Raji (cell line): ENCODE results near the gene ALKBH3.

ENCODE experiments used
- POLR2A ChIP-seq: IDR thresholded peaks from 2 replicates; pipeline ENCODE4 v1.6.1; 2011; ENCODE audit warnings: low read depth, low read length, control low read depth; ENCODE audit not compliant: insufficient read depth

The ALKBH3 gene

DNA sequence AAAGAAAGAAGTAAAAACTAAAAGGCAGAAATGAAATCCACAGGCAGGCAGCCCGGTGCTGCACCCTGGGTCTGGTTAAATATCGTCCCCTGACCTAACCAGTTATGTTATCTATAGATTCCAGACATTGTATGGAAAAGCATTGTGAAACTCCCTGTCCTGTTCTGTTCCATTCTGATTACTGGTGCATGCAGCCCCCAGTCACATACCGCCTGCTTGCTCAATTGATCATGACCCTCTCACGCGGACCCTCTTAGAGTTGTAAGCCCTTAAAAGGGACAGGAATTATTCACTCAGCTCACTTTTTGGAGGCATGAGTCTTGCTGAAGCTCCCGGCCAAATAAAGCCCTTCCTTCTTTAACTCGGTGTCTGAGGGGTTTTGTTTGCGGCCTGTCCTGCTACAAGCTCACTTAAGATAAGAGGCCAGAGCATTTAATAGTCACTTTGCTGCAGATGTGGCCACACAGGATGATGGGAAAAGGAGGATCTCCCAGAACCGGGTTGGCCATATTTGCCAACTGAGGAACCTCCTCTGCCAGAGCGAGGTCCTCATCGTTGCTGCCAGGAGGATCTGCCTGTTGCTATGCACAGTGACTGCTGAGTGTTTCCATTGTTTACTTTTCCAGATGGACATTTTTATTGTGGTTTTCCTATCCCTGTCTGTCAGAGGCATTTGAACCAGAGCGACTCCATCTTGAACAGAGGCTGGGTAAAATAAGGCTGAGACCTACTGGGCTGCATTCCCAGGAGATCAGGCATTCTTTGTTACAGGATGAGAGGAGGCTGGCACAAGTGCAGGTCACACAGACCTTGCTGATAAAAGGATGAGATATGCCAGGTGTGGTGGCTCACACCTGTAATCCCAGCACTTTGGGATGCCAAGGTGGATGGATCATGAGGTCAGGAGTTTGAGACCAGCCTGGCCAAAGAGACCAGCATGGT is 72.0 kb downstream of the ALKBH3 start:
- no peak for TF ChIP-seq POLR2A

DNA sequence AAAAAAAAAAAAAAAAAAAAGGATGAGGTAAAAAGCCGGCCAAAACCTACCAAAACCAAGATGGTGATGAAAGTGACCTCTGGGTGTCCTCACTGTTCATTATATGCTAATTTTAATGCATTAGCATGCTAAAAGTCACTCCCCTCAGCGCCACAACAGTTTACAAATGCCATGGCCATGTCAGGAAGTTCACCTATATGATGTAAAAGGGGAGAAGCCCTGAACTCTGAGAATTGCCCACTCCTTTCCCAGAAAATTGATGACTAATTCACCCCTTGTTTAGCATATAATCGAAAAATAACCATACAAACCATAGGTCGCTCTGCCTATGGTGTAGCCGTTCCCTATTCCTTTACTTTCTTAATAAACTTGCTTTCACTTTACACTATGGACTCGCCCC is 72.9 kb downstream of the ALKBH3 start:
- no peak for TF ChIP-seq POLR2A

DNA sequence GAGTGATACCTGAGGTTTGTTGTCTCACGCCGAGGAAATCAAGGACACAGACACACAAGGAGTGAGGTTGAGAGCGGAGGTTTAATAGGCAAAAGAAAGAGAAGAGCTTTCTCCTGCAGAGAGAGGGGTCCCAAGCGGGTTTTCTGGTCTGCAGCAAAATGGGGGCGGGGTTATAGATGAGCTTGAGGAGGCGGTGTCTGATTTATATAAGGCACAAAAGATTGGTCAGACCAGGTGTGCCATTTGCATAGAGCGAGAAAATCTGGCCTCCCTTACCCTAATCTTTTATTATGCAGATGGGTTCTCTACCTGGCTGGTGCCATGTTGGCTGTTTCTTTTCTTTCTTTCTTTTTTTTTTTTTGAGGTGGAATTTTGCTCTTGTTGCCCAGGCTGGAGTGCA is 73.6 kb downstream of the ALKBH3 start:
- no peak for TF ChIP-seq POLR2A

DNA sequence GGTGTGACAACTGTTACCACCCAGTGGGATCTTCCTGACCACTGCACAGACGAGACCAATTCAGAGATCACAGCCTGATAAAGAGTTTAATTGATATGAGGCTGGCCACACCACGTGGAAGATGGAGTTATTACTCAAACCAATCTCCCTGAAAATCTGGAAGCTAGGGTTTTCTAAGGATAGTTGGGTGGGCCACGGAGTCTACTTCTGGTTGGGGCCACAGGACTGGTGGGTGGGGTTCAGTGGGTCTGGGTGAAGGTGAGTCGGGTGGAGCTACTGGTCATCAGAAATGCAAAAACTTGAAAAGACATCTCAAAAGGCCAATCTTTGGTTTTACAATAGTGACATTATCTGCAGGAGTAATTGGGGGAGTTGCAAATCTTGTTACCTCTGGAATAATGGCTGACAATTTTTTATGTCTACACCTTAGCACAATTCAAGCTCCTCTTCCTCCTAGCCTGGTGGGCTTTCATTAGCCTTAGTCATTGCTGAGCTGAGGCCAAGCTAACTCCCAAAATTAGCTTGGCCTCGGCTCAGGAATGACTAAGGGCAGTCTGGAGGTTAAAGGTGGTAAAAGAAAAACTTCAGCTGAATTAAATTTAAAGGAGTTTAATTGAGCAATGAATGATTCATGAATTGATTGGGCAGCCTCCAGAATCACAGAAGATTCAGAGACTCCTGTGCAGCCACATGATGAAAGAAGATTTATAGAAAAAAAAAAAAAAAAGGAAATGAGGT is 74.9 kb downstream of the ALKBH3 start:
- no peak for TF ChIP-seq POLR2A

DNA sequence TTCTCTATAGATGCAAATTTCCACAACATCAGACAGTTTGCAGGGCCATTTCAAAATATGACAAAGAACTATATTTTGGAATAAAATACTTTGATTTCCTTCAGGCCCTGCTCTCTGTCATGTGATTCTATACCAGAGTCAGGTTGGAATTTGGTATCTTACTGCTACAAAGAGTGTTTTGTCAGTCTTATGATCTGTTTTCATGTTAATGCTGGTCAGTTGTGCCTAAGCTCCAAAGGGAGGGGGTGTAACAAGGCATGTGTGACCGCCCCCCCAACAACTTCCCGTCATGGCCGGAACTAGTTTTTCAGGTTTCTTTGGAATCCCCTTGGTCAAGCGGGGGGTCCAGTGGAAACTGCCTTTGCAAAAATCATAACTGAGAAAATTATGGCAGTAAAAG is 76.9 kb downstream of the ALKBH3 start:
- TF ChIP-seq POLR2A = no peak

DNA sequence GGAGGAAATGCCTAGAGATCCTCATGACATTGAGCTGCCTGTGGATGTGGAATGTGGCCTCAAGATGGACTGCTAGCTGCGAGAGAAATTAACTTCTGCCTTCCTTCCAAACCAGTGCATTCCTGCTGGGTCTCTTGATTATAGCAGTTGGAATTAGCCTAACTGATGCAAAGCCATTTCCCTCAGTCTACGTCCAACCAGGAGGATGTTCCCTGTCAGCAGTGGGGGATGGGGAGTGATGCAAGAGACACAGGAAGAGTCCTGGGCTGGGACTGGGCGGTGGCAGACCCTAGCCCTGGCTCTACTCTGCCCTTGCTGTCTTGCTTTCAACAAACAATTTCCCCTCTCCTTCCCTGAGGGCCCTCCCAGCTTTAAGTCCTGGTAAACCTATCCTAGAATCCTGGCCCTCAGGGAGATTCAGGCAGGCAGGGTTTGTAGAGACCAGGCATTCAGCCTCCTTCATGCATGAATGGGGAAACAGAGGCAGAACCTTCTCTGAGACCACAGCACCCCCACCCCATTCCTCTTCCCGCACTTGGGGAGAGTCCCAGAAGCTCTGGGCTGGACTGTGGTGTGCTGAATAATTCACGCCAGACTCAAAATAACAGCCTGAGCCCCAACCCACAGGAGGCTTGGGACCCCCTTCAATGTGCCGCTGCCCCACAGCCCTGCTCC is 78.8 kb downstream of the ALKBH3 start:
- TF ChIP-seq POLR2A = no peak

DNA sequence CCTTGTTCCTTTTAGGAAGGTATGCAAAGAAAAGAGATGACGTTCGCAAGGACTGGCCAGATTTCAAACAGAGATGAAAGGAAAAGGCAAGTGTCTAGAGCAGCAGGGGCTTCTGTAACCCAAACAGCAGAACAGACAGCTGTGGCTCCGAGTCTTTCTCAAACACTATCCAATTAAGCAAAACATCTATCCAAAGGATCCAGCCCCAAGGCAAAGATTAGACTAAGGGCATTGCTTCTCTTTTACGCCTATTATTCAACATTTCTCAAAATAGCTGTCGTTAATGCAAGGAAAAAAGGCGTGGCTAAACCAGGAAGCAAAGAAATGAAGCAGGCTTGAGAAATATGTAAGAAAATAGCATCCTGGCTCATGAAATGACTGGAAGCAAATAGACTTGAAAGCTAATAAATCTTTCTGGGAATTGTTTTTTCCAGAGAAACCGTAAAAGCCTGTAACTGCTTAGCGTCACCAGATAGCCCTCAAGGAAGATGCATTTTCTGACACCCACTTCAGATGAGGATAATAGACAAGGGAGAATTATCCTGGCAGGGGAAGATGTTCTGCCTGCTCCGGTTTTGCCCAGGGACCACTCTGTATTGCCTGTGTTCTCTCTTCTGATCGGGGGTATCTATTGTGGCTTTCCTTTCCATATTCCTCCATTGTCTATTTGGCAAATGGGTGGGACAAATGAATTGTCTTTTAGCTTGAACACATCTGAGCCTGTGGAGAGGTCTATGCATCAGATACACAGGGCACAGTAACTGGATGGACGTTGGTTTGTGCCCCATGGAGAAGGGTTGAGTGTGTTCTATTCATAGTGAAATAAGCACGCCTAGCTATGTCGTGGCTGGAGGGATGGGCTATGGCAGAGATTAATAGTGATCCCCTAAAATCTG is 82.0 kb downstream of the ALKBH3 start:
- no peak for TF ChIP-seq POLR2A

DNA sequence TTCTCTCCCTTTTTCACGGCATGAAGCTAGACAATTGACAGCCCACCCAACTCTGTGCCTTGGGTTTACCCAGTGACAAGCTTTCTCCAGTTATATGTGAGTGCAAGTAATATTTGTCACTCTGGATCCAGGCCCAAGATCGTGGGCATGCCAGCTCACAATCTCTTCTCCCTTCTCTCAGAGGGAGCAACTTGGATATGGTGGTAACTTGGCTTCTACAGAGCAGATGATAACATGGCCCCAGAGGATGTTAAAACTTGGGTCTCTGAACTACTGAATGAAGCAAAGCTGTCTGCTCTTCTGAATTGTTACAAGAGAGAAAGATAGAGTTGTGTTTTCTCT is 82.6 kb downstream of the ALKBH3 start:
- no peak for TF ChIP-seq POLR2A

DNA sequence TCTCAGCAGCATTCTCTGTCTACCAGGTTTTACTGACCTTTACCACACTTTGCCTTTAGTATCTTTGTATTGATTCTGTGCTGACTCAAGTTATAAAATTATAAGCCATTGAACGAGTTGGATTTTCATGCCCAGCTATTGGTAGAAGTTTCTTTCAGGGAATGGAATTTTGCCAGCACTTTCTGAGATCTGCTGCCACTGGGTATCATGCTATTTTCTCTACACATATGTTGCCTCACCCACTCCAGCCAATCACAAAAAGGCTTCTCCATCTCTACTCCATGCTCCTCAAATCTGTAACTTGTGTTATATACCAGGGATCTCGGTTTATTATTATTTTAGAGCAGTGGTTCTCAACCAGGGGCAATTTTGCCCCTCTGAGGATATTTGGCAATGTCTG is 87.0 kb downstream of the ALKBH3 start:
- no peak for TF ChIP-seq POLR2A

DNA sequence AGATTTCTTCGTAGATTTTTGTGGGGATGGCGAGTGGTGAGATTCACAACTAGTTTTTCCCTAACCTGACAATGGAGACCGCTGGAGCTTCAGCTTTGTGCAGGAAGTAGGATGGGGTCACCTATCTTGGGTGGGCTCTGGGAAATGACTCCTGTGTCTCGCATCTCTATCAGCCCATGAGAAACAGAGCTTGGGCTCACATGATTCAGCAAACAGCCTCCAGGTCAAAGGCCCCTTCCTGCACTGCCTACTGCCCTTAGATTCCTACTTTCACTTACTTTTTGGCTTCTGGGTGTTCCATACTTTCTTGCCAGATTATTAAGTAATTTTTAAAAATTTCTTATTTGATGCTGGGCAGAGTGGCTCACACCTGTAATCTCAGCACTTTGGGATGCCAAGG is 88.1 kb downstream of the ALKBH3 start:
- TF ChIP-seq POLR2A = no peak

DNA sequence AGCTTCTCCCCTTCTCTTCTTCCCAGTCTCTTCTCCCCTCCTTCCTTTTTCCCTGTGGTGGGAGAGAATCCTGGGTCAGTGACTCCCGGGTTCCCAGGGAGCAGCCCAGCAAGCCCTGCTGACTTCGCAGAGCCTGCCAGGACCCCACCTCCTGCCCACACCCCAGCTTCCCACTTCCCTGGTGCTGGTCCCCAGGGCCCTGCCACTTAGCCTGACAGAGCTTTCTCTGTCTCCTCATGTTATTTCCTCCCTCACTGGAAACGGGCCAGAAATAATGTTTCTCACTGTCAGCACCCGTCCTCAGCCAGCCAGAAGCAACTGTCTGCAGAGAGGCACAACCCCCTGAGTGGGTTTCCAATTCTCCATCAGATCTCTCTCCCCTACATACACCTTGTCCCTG is 88.9 kb downstream of the ALKBH3 start:
- no peak for TF ChIP-seq POLR2A
